ENCODE measurements around the gene OBSL1. TPM values are rescaled to one million over a fixed set of nuclear protein-coding genes. Genes with fewer than 3 reads are reported as not detected.
A peak's percentile ranks its signal among the peaks of the same experiment; 100 is the strongest.

The OBSL1 gene
- total and polyA plus RNA-seq, 7 experiments from 2014 or later, result 0.19 to 7.1 (median 4.0) TPM; not detected in 4

DNA sequence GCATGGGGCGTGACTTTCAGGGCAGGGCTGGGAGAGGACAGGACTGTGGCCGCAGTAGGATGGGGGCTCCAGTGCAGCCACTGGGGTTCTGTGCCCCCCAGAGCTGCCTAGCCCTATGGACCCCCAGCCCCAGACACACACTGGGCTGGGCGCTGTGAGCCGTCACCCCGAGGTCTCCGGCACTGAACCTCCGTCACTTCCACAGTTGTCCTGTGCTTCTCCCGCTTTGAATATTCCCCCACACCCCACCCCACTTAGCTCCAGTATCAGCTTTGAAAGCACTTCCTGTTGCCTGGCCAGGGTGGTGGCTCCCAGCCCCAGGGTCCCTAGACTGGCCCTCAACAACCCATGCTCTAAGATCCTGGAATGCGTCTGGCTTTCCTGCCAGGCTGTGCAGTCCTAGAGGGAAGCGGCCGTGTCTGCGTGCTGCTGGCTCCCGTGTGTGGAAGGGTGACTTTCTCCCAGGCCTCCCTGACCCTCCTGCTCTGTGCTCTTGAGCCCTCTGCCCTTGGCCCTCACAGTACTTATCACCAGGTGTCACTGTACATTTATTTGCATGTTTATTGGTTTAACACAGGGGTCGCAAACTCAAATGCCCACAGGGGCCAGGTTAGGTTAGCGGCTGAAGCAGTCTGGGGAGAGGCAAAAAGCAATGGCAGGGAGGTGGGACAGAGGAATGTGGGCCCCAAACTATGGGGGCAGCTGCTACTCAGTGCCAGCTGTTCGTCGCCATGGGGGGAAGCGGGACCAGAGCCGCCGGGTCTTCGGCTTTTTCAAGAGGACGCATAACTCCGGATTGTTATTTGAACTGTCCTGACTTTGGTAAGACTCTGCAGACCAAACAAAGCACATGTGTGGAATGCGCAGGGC is 9.9 kb downstream of the OBSL1 start:
- Mint-ChIP-seq H3K4me3 (no peak overlapping the region), H3K9me3 (no peaks in the 10 kb centered on the region), H3K4me1 (no peaks in the 10 kb centered on the region), H3K27me3 (peaks cover 2 to 42% (median 15%) of the 10 kb centered on the region in 5 donors), H3K36me3 (no peaks in the 10 kb centered on the region), H3K27ac (no peak overlapping the region)
- intact Hi-C loops (cut with micrococcal nuclease), result loop anchor here in 1 of 2 donors (2.0 kb wide), 1 partner anchor 19 kb away; the partner anchor contains the start of gene CHPF
- CTCF ChIA-PET, result interaction anchor here (1.3 to 1.7 kb wide), 4 partner anchors 9 to 23 kb away, joined by 4 to 10 read pairs (median 4); partner anchors contain the start of genes CHPF, OBSL1 and TMEM198
- DNase-seq, result no peak
- no peaks in the 10 kb centered on the region for H3K36me3 ChIP-seq (ENCODE audit: control insufficient read depth in 2 of 3, insufficient read depth in 3 of 3, low read length in 3 of 3)
- no peak overlapping the region for H3K27ac ChIP-seq (ENCODE audit: low read depth, low read length)
- H3K9me3 ChIP-seq (ENCODE audit: control insufficient read depth in 2 of 3, low read length in 3 of 3), result no peaks in the 10 kb centered on the region
- H3K4me3 ChIP-seq (ENCODE audit: low read length), result no peak overlapping the region
- POLR2A ChIA-PET, result no interaction called here
- no peak for ATAC-seq
- no peaks in the 10 kb centered on the region for H3K4me1 ChIP-seq (ENCODE audit: control insufficient read depth in 2 of 2, insufficient read depth in 2 of 2, low read length in 2 of 2)
- no peaks in the 10 kb centered on the region for H3K27me3 ChIP-seq (ENCODE audit: control insufficient read depth in 2 of 2, insufficient read depth in 2 of 2, low read length in 2 of 2)

GRCh38 chr2:219560893-219561178 is 10.5 kb downstream of the OBSL1 start:
- intact Hi-C loops (cut with micrococcal nuclease), result loop anchor here (1.0 to 2.0 kb wide), 3 partner anchors 18 to 158 kb away; partner anchors contain the start of gene CHPF (in 1 of the 2)
- Mint-ChIP-seq H3K36me3 (no peaks in the 10 kb centered on the region), H3K27me3 (peaks cover 0 to 37% (median 16%) of the 10 kb centered on the region in 5 donors), H3K4me1 (no peaks in the 10 kb centered on the region), H3K27ac (no peak overlapping the region), H3K4me3 (no peak overlapping the region), H3K9me3 (no peaks in the 10 kb centered on the region)
- no peak overlapping the region for H3K27ac ChIP-seq (ENCODE audit: low read depth, low read length)
- ATAC-seq (no peak), DNase-seq (no peak)
- POLR2A ChIA-PET, result interaction anchor here (1.5 kb wide), 1 partner anchor 12 kb away, joined by 3 read pairs; no protein-coding TSS in a partner anchor
- CTCF ChIA-PET, result interaction anchor here (1.3 to 1.7 kb wide), 5 partner anchors 10 to 23 kb away, joined by 4 to 10 read pairs (median 5); partner anchors contain the start of genes CHPF, OBSL1 and TMEM198
- no peaks in the 10 kb centered on the region for H3K9me3 ChIP-seq (ENCODE audit: control insufficient read depth in 2 of 3, low read length in 3 of 3)
- no peaks in the 10 kb centered on the region for H3K27me3 ChIP-seq (ENCODE audit: control insufficient read depth in 2 of 2, insufficient read depth in 2 of 2, low read length in 2 of 2)
- no peaks in the 10 kb centered on the region for H3K36me3 ChIP-seq (ENCODE audit: control insufficient read depth in 2 of 3, insufficient read depth in 3 of 3, low read length in 3 of 3)
- H3K4me3 ChIP-seq (ENCODE audit: low read length), result no peak overlapping the region
- no peaks in the 10 kb centered on the region for H3K4me1 ChIP-seq (ENCODE audit: control insufficient read depth in 2 of 2, insufficient read depth in 2 of 2, low read length in 2 of 2)

GRCh38 chr2:219560037-219560892 is 11.1 kb downstream of the OBSL1 start:
- no peak overlapping the region for H3K27ac Mint-ChIP-seq
- peaks cover 2 to 41% (median 16%) of the 10 kb centered on the region in 5 donors for H3K27me3 Mint-ChIP-seq
- DNase-seq (peak in 2 of 9 donors; percentile 33 to 41), ATAC-seq (peak; percentile 67)
- H3K4me3 Mint-ChIP-seq, result no peak overlapping the region
- no peaks in the 10 kb centered on the region for H3K27me3 ChIP-seq (ENCODE audit: control insufficient read depth in 2 of 2, insufficient read depth in 2 of 2, low read length in 2 of 2)
- intact Hi-C loops (cut with micrococcal nuclease), result loop anchor here (1.0 to 2.0 kb wide), 3 partner anchors 17 to 157 kb away; partner anchors contain the start of gene CHPF (in 1 of the 2)
- no peaks in the 10 kb centered on the region for H3K9me3 Mint-ChIP-seq
- no peaks in the 10 kb centered on the region for H3K4me1 Mint-ChIP-seq
- ChIA-PET CTCF (interaction anchor here (0.6 to 1.7 kb wide), 6 partner anchors 11 to 82 kb away, joined by 4 to 8 read pairs (median 4); partner anchors contain the start of genes CHPF, OBSL1 and TMEM198), POLR2A (interaction anchor here (1.5 kb wide), 1 partner anchor 11 kb away, joined by 3 read pairs; no protein-coding TSS in a partner anchor)
- H3K36me3 Mint-ChIP-seq, result no peaks in the 10 kb centered on the region
- no peak overlapping the region for H3K4me3 ChIP-seq (ENCODE audit: low read length)
- H3K9me3 ChIP-seq (ENCODE audit: control insufficient read depth in 2 of 3, low read length in 3 of 3), result no peaks in the 10 kb centered on the region
- no peaks in the 10 kb centered on the region for H3K36me3 ChIP-seq (ENCODE audit: control insufficient read depth in 2 of 3, insufficient read depth in 3 of 3, low read length in 3 of 3)
- no peak overlapping the region for H3K27ac ChIP-seq (ENCODE audit: low read depth, low read length)
- no peaks in the 10 kb centered on the region for H3K4me1 ChIP-seq (ENCODE audit: control insufficient read depth in 2 of 2, insufficient read depth in 2 of 2, low read length in 2 of 2)

GRCh38 chr2:219559156-219559915 is 12.0 kb downstream of the OBSL1 start:
- Mint-ChIP-seq H3K27ac (no peak overlapping the region), H3K27me3 (peaks cover 4 to 46% (median 13%) of the 10 kb centered on the region in 5 donors), H3K36me3 (no peaks in the 10 kb centered on the region), H3K9me3 (no peaks in the 10 kb centered on the region), H3K4me1 (no peaks in the 10 kb centered on the region), H3K4me3 (no peak overlapping the region)
- H3K4me1 ChIP-seq (ENCODE audit: control insufficient read depth in 2 of 2, insufficient read depth in 2 of 2, low read length in 2 of 2), result no peaks in the 10 kb centered on the region
- H3K4me3 ChIP-seq (ENCODE audit: low read length), result no peak overlapping the region
- H3K27ac ChIP-seq (ENCODE audit: low read depth, low read length), result no peak overlapping the region
- intact Hi-C loops (cut with micrococcal nuclease), result no loop called here
- ATAC-seq (no peak), DNase-seq (no peak)
- no peaks in the 10 kb centered on the region for H3K27me3 ChIP-seq (ENCODE audit: control insufficient read depth in 2 of 2, insufficient read depth in 2 of 2, low read length in 2 of 2)
- no peaks in the 10 kb centered on the region for H3K9me3 ChIP-seq (ENCODE audit: control insufficient read depth in 2 of 3, low read length in 3 of 3)
- CTCF ChIA-PET, result interaction anchor here (0.6 to 1.7 kb wide), 5 partner anchors 16 to 83 kb away, joined by 4 to 8 read pairs (median 5); partner anchors contain the start of genes CHPF and TMEM198
- POLR2A ChIA-PET, result interaction anchor here (1.5 kb wide), 1 partner anchor 10 kb away, joined by 3 read pairs; no protein-coding TSS in a partner anchor
- H3K36me3 ChIP-seq (ENCODE audit: control insufficient read depth in 2 of 3, insufficient read depth in 3 of 3, low read length in 3 of 3), result no peaks in the 10 kb centered on the region

DNA sequence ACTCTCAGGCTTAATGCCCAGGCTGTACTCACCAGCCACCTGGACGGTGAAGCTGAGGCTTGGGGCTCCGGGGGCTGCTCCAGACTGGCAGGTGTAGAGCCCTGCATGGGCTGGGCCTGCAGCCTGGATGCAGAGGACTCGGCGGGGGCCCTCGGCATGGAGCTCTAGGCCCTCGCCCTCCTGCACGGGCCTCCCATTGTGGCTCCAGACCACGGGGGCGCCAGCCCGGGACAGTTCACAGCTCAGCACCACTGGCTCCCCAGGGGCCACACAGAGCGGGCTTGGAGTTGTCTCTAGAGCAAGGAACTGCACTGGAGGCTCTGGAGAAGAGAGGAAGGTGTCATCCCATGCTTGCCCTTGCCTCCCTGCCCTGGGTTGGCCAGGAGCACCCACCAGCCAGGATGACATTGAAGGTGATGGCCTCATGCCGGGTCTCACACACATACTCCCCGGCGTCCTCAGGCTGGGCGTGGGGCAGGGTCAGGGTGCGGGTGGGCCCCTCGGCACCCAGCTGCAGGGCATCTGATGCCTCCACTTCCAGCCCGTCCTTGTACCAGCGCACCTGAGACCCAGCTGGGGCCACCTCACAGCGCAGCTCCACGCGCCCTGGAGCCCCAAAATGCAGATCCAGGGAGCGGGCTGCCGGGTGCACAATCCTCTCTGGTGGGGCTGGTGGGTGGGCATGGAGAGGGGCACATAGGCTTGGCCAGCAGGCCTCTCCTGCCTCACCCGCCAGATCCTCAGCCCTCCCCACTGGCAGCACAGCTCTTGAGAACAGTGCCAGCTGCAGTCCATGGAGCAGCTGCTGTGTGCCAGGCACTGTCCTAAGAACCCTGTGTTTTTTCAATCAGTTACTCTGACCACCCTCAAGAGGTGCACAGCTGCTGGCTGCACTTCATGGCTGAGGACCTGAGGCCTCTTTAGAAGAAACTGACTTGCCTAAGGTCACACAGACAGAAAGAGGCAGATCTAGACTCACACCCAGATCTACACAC is 13.3 kb downstream of the OBSL1 start:
- Histone ChIP-seq H3K27me3 (ENCODE audit: control insufficient read depth in 2 of 2, insufficient read depth in 2 of 2, low read length in 2 of 2) (peaks cover 3 to 12% of the 10 kb centered on the region in 2 donors), H3K4me3 (ENCODE audit: low read length) (no peak overlapping the region), H3K36me3 (ENCODE audit: control insufficient read depth in 2 of 3, insufficient read depth in 3 of 3, low read length in 3 of 3) (no peaks in the 10 kb centered on the region), H3K4me1 (ENCODE audit: control insufficient read depth in 2 of 2, insufficient read depth in 2 of 2, low read length in 2 of 2) (peaks cover 0 to 4% of the 10 kb centered on the region in 2 donors), H3K9me3 (ENCODE audit: control insufficient read depth in 2 of 3, low read length in 3 of 3) (no peaks in the 10 kb centered on the region), H3K27ac (ENCODE audit: low read depth, low read length) (no peak overlapping the region)
- ChIA-PET POLR2A (no interaction called here), CTCF (no interaction called here)
- Mint-ChIP-seq H3K27me3 (peaks cover 4 to 49% (median 19%) of the 10 kb centered on the region in 5 donors), H3K36me3 (no peaks in the 10 kb centered on the region), H3K27ac (no peak overlapping the region), H3K4me3 (no peak overlapping the region), H3K9me3 (no peaks in the 10 kb centered on the region), H3K4me1 (peaks cover 0 to 11% (median 0%) of the 10 kb centered on the region in 7 donors)
- DNase-seq (no peak), ATAC-seq (no peak)
- intact Hi-C loops (cut with micrococcal nuclease), result no loop called here

All from naive thymus-derived CD4-positive, alpha-beta T cell (primary cell).